NCI-H2029 treated with DMSO at 0.1 percent for 48 hours (cell line): Measurements from ENCODE around the gene AGAP3.

Experiments used
- DNase-seq: peaks from one replicate; lab custom pipeline; 2025; lab: John Stamatoyannopoulos, UW

The AGAP3 gene

GRCh38 chr7:151057989-151058780 lies 28.1 kb upstream of the AGAP3 start:
- peak; percentile 98 for DNase-seq

GRCh38 chr7:151058781-151059366 lies 27.4 kb upstream of the AGAP3 start:
- no peak for DNase-seq

GRCh38 chr7:151059367-151060112 lies 26.7 kb upstream of the AGAP3 start, which contains the start of gene SLC4A2:
SLC4A2 (plus strand) TSS chr7:151059589; CDS start chr7:151061988, 2,399 bp downstream.
- DNase-seq, result no peak

GRCh38 chr7:151060113-151060415 lies 26.2 kb upstream of the AGAP3 start:
- no peak for DNase-seq

- DNase-seq, result no peak
Measured at GRCh38 chr7:151060416-151061212, 25.7 kb upstream of the AGAP3 start.

- no peak for DNase-seq
Measured at GRCh38 chr7:151061213-151062110, 24.8 kb upstream of the AGAP3 start.

GRCh38 chr7:151062111-151062398 lies 24.2 kb upstream of the AGAP3 start:
- DNase-seq, result no peak

GRCh38 chr7:151062399-151063211 lies 23.7 kb upstream of the AGAP3 start:
- no peak for DNase-seq

- DNase-seq, result no peak
Measured at GRCh38 chr7:151063212-151063561, 23.1 kb upstream of the AGAP3 start.

GRCh38 chr7:151064454-151064853 lies 21.8 kb upstream of the AGAP3 start:
- DNase-seq, result no peak

- DNase-seq, result no peak
Measured at GRCh38 chr7:151064993-151065392, 21.3 kb upstream of the AGAP3 start.

GRCh38 chr7:151065516-151065915 lies 20.8 kb upstream of the AGAP3 start:
- DNase-seq, result no peak

- no peak for DNase-seq
Measured at GRCh38 chr7:151066273-151066974, 19.9 kb upstream of the AGAP3 start.

GRCh38 chr7:151068069-151068773 lies 18.1 kb upstream of the AGAP3 start:
- DNase-seq, result no peak

GRCh38 chr7:151069841-151070573 lies 16.3 kb upstream of the AGAP3 start:
- DNase-seq, result no peak

- DNase-seq, result no peak
Measured at GRCh38 chr7:151070574-151070960, 15.7 kb upstream of the AGAP3 start.

GRCh38 chr7:151071032-151071866 lies 15.0 kb upstream of the AGAP3 start:
- DNase-seq, result no peak

- DNase-seq, result no peak
Measured at GRCh38 chr7:151073990-151074389, 12.3 kb upstream of the AGAP3 start.
